HEK293T (cell line): ENCODE measurements around the gene EGFR.

Source experiments
- CTCF ChIA-PET: fragments of 350-600 bp; formaldehyde crosslinking; extraction: SDS; loops from one replicate; lab custom pipeline; 2021; ENCODE audit warnings: antibody characterized with exemption, inconsistent platforms; lab: Yijun Ruan, JAX
- POLR2A ChIA-PET: fragments of 350-600 bp; formaldehyde crosslinking; extraction: SDS; loops from one replicate; lab custom pipeline; 2020; ENCODE audit warnings: antibody characterized with exemption, inconsistent platforms; lab: Yijun Ruan, JAX
- DNase-seq: peaks from one replicate; pipeline ENCODE4 v3.0.0; 2012; ENCODE audit warnings: mixed read lengths; ENCODE audit errors: extremely low spot score
- ARNT ChIP-seq: fragments of 450-650 bp; IDR thresholded peaks from 2 replicates; pipeline ENCODE4 v1.6.1; 2017; ENCODE audit warnings: mild to moderate bottlenecking
- BHLHE40 ChIP-seq: fragments of 450-650 bp; IDR thresholded peaks from 2 replicates; pipeline ENCODE4 v1.6.1; 2016; ENCODE audit warnings: mild to moderate bottlenecking, moderate library complexity, borderline replicate concordance
- CTBP1 ChIP-seq: fragments of 450-650 bp; IDR thresholded peaks from 2 replicates; pipeline ENCODE4 v1.6.1; 2016; ENCODE audit warnings: borderline replicate concordance
- ELF4 ChIP-seq: fragments of 450-650 bp; IDR thresholded peaks from 2 replicates; pipeline ENCODE4 v1.6.1; 2017; ENCODE audit warnings: antibody characterized with exemption
- FOXA1 ChIP-seq: fragments of 450-650 bp; IDR thresholded peaks from 2 replicates; pipeline ENCODE4 v1.6.1; 2016; ENCODE audit warnings: mild to moderate bottlenecking
- FOXK2 ChIP-seq: fragments of 450-650 bp; IDR thresholded peaks from 2 replicates; pipeline ENCODE4 v1.6.1; 2016; ENCODE audit warnings: mild to moderate bottlenecking
- FOXM1 ChIP-seq: fragments of 450-650 bp; IDR thresholded peaks from 2 replicates; pipeline ENCODE4 v1.6.1; 2017; ENCODE audit warnings: mild to moderate bottlenecking, borderline replicate concordance
- HDGF ChIP-seq: fragments of 450-650 bp; IDR thresholded peaks from 2 replicates; pipeline ENCODE4 v1.6.1; 2017; ENCODE audit warnings: antibody characterized with exemption, borderline replicate concordance
- L3MBTL2 ChIP-seq: fragments of 450-650 bp; conservative IDR thresholded peaks from 2 replicates; pipeline ENCODE4 v1.6.1; 2016; ENCODE audit warnings: mild to moderate bottlenecking
- LEF1 ChIP-seq: fragments of 450-650 bp; IDR thresholded peaks from 2 replicates; pipeline ENCODE4 v1.6.1; 2017; ENCODE audit warnings: mild to moderate bottlenecking, borderline replicate concordance
- NFRKB ChIP-seq: fragments of 450-650 bp; IDR thresholded peaks from 2 replicates; pipeline ENCODE4 v1.6.1; 2016; ENCODE audit warnings: mild to moderate bottlenecking, moderate library complexity
- PKNOX1 ChIP-seq: fragments of 450-650 bp; IDR thresholded peaks from 2 replicates; pipeline ENCODE4 v1.6.1; 2016
- SP1 ChIP-seq: fragments of 450-650 bp; IDR thresholded peaks from 2 replicates; pipeline ENCODE4 v1.6.1; 2017
- SUZ12 ChIP-seq: fragments of 450-650 bp; IDR thresholded peaks from 2 replicates; pipeline ENCODE4 v1.6.1; 2016; ENCODE audit warnings: mild to moderate bottlenecking
- TARDBP ChIP-seq: fragments of 450-650 bp; IDR thresholded peaks from 2 replicates; pipeline ENCODE4 v1.6.1; 2016
- ZNF384 ChIP-seq: fragments of 450-650 bp; IDR thresholded peaks from 2 replicates; pipeline ENCODE4 v1.6.1; 2016

Gene EGFR

DNA sequence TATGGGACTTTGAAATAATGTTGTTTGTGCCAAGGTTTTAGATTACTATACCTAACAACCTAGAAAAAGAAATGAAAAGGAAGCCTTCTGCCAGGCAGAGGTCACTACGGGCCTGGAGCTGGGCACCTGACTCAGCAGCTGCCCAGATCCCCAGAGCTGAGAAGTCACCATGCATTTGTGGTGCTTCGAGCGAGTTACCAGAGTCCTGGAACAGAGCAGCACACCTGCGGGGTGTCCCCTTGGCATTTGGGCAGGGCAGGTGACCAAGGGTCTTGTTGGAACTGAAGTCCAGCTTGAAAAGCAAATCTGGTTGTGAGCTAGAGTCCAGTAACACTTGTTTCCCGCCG lies 25.5 kb downstream of the EGFR start:
- ChIA-PET POLR2A (no interaction called here), CTCF (no interaction called here)
- TF ChIP-seq FOXA1 (no peak), FOXK2 (no peak), ZNF384 (no peak), SP1 (no peak), ARNT (no peak), ELF4 (no peak), TARDBP (no peak), HDGF (no peak), CTBP1 (no peak), SUZ12 (no peak), NFRKB (no peak), LEF1 (no peak), L3MBTL2 (no peak), PKNOX1 (no peak)
- no peak for DNase-seq

GRCh38 chr7:55044791-55045190 lies 26.0 kb downstream of the EGFR start:
- POLR2A ChIA-PET = no interaction called here
- CTCF ChIA-PET = no interaction called here
- no peak for DNase-seq
- TF ChIP-seq BHLHE40 = no peak
- TF ChIP-seq TARDBP = no peak
- TF ChIP-seq LEF1 = no peak
- no peak for TF ChIP-seq L3MBTL2
- no peak for TF ChIP-seq HDGF
- no peak for TF ChIP-seq PKNOX1
- TF ChIP-seq FOXA1 = no peak
- TF ChIP-seq ELF4 = no peak
- TF ChIP-seq CTBP1 = no peak
- TF ChIP-seq SP1 = no peak
- no peak for TF ChIP-seq FOXM1
- TF ChIP-seq SUZ12 = no peak
- TF ChIP-seq NFRKB = no peak
- no peak for TF ChIP-seq ARNT
- no peak for TF ChIP-seq FOXK2
- TF ChIP-seq ZNF384 = no peak

- DNase-seq = no peak
- TF ChIP-seq SUZ12 (no peak), BHLHE40 (no peak), ELF4 (no peak), CTBP1 (no peak), L3MBTL2 (no peak), ARNT (no peak), NFRKB (no peak), HDGF (no peak), TARDBP (no peak), FOXM1 (no peak), SP1 (no peak), ZNF384 (no peak), LEF1 (no peak), PKNOX1 (no peak), FOXA1 (no peak)
- CTCF ChIA-PET = no interaction called here
- POLR2A ChIA-PET = no interaction called here
Measured at GRCh38 chr7:55046582-55047342, 27.9 kb downstream of the EGFR start.

- POLR2A ChIA-PET = no interaction called here
- DNase-seq = no peak
- CTCF ChIA-PET = no interaction called here
- TF ChIP-seq ARNT = no peak
- no peak for TF ChIP-seq HDGF
- TF ChIP-seq FOXM1 = no peak
- TF ChIP-seq SUZ12 = no peak
- TF ChIP-seq NFRKB = no peak
- no peak for TF ChIP-seq ELF4
- TF ChIP-seq TARDBP = no peak
Measured at GRCh38 chr7:55048221-55048859, 29.5 kb downstream of the EGFR start.

DNA sequence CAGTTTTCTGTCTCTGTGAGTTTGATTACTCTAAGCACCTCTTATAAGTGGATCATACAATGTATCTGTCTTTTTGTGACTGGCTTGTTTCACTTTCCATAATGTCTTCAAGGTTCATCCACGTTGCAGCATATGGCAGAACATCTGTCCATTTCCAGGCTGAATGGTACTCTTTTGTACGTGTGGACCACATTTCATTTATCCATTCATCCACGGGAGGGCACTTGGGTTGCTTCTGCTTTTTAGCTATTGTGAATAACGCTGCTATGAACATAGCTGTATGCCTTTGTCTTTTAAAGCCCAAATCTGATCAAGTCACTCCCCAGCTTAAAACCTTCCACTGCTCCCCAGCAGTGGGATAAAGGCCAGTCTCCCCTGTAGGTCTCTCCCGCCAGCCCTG lies 31.5 kb downstream of the EGFR start:
- POLR2A ChIA-PET = no interaction called here
- no peak for DNase-seq
- CTCF ChIA-PET = no interaction called here
- no peak for TF ChIP-seq PKNOX1

DNA sequence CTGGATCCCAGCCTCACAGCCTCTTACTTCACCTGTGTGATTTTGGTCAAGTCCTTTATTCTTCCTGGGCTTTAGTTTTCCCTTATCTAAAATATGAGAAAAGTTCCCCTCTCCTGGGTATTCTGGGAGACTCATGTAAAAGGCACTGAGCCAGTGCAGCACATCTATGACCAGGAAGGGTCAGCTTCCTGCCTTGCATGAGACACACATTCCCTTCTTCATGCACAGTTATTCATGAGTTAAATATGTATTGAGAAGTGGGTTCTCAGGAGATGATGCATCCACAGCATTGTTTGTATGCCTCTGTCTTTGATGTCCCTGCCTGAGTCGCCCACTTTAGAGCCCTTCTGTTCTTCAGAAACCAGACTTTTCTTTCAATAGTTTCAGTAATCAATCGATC lies 33.3 kb downstream of the EGFR start:
- ChIA-PET POLR2A (no interaction called here), CTCF (no interaction called here)
- no peak for TF ChIP-seq TARDBP
- no peak for TF ChIP-seq FOXM1
- no peak for TF ChIP-seq ARNT
- TF ChIP-seq PKNOX1 = no peak
- TF ChIP-seq BHLHE40 = no peak
- TF ChIP-seq SP1 = no peak
- no peak for TF ChIP-seq ZNF384
- no peak for TF ChIP-seq L3MBTL2
- no peak for TF ChIP-seq FOXA1
- no peak for TF ChIP-seq LEF1
- no peak for TF ChIP-seq CTBP1
- TF ChIP-seq SUZ12 = no peak
- no peak for TF ChIP-seq FOXK2
- no peak for TF ChIP-seq NFRKB
- no peak for TF ChIP-seq ELF4
- TF ChIP-seq HDGF = no peak
- DNase-seq = no peak
